Gastrocnemius medialis (tissue), 4 donors: ENCODE results near the gene SLC46A2. TPM values are rescaled to one million over a fixed set of nuclear protein-coding genes. Genes with fewer than 3 reads are reported as not detected.
A peak's percentile ranks its signal among the peaks of the same experiment; 100 is the strongest.

ENCODE experiments used
- ATAC-seq, 2 donors: fragments of 150-250 bp; one replicate each; pipeline ENCODE4 v1.9.1; 2016
- DNase-seq, 2 donors: peaks; one replicate each; pipeline ENCODE4 v3.0.0-alpha.2; 2019
- H3K27ac ChIP-seq, 4 donors: fragments of 200-600 bp; sonication (generic); 1 replicate in 1 of 4; 2 replicates in 3 of 4; pipeline ENCODE4 v1.5.1; 2016 to 2018; ENCODE audit warnings: mild to moderate bottlenecking in 2 of 4, moderate library complexity in 1 of 4
- H3K27me3 ChIP-seq, 3 donors: fragments of 200-600 bp; sonication (generic) in 2 of 3; 1 replicate in 1 of 3; 2 replicates in 2 of 3; pipeline versions ENCODE4 v1.5.1 to v1.6.0; 2016 to 2019; ENCODE audit warnings: mild to moderate bottlenecking in 1 of 3, moderate library complexity in 1 of 3
- H3K36me3 ChIP-seq, 2 donors: fragments of 200-600 bp; sonication (generic) in 1 of 2; one replicate each; pipeline ENCODE4 v1.5.1; 2017 to 2018
- H3K4me1 ChIP-seq, 2 donors: fragments of 200-600 bp; sonication (generic) in 1 of 2; one replicate each; pipeline ENCODE4 v1.5.1; 2016 to 2017; ENCODE audit warnings: mild to moderate bottlenecking in 2 of 2
- H3K4me3 ChIP-seq, 4 donors: fragments of 200-600 bp; sonication (generic) in 3 of 4; 1 replicate in 1 of 4; 2 replicates in 3 of 4; pipeline ENCODE4 v1.5.1; 2016 to 2019; ENCODE audit warnings: mild to moderate bottlenecking in 2 of 4
- H3K9me3 ChIP-seq, 3 donors: fragments of 200-600 bp; sonication (generic) in 2 of 3; 1 replicate in 1 of 3; 2 replicates in 2 of 3; pipeline ENCODE4 v1.5.1; 2016 to 2019
- CTCF ChIP-seq, 5 experiments: fragments of 450-650 bp in 3 of 5; fragments of 200-600 bp in 2 of 5; sonication (generic) in 2 of 5; IDR thresholded peaks in 4 of 5; conservative IDR thresholded peaks in 1 of 5; 1 replicate in 4 of 5; 2 replicates in 1 of 5; pipeline ENCODE4 v1.5.1; 2016 to 2019; ENCODE audit warnings: antibody characterized with exemption in 5 of 5, mild to moderate bottlenecking in 3 of 5, moderate library complexity in 3 of 5
- POLR2A ChIP-seq, 2 donors: fragments of 450-650 bp; IDR thresholded peaks; one replicate each; pipeline ENCODE4 v1.6.1; 2017; ENCODE audit warnings: antibody characterized with exemption in 2 of 2, mild to moderate bottlenecking in 2 of 2, moderate library complexity in 2 of 2
- in situ Hi-C, 4 donors: fragments of 200-750 bp; cut with MboI; loops; one replicate each; pipeline versions ENCODE4 v1.15.0 to v1.8.0; 2017; ENCODE audit warnings: low sequenced_read_pairs in 4 of 4
- intact Hi-C: fragments of 100-400 bp; cut with DNase I; formaldehyde crosslinking; loops from one replicate; pipeline ENCODE4 v1.15.1; 2023; ENCODE audit warnings: low total_unique reads
- total RNA-seq, 4 donors: library from RNA; depleted of rRNA; stranded (reverse); fragments of >200 nt; gene quantifications; one replicate each; pipeline versions ENCODE4 v1.1.0 to v1.2.3, GENCODE V29; 2016

The SLC46A2 gene
- total RNA-seq, 4 donors from 2014 or later, result 0.13 TPM; not detected in 3

DNA sequence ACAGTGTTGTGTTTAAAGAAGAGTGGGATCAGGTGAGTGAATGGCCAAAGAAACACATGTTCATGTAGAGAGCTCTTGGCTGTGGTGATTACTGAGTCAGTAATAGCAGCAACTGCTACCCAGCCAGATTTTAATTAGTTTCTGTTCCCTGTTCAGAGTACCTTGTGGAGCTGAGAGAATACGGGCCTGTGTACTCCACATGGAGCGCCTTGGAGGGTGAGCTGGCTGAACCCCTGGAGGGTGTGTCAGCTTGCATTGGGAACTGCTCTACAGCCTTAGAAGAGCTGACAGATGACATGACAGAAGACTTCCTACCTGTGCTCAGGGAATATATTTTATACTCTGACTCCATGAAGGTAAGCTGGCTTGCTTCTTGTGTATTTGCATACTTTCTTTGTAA is 52.3 kb downstream of the SLC46A2 start:
- Histone ChIP-seq H3K4me3 (no peak overlapping the region), H3K27me3 (no peaks in the 10 kb centered on the region), H3K9me3 (no peaks in the 10 kb centered on the region), H3K36me3 (peaks cover 0 to 9% of the 10 kb centered on the region in 2 donors), H3K27ac (no peak overlapping the region), H3K4me1 (no peaks in the 10 kb centered on the region)
- in situ Hi-C loops (no loop called here), intact Hi-C loops (no loop called here)
- no peak for ATAC-seq
- no peak for DNase-seq
- TF ChIP-seq POLR2A (IDR thresholded peaks at IDR 0.05) (no peak), CTCF (IDR thresholded peaks at IDR 0.05 in 4 of 5, conservative IDR thresholded peaks at IDR 0.05 in 1 of 5) (no peak)

GRCh38 chr9:112836394-112836793 is 54.3 kb downstream of the SLC46A2 start:
- peaks cover 0 to 9% of the 10 kb centered on the region in 2 donors for H3K36me3 ChIP-seq
- in situ Hi-C loops (no loop called here), intact Hi-C loops (no loop called here)
- DNase-seq, result no peak
- no peak for TF ChIP-seq POLR2A (IDR thresholded peaks at IDR 0.05)
- no peak for TF ChIP-seq CTCF (IDR thresholded peaks at IDR 0.05 in 4 of 5, conservative IDR thresholded peaks at IDR 0.05 in 1 of 5)
- no peaks in the 10 kb centered on the region for H3K4me1 ChIP-seq
- ATAC-seq, result no peak
- no peak overlapping the region for H3K4me3 ChIP-seq
- H3K27ac ChIP-seq, result no peak overlapping the region
- no peaks in the 10 kb centered on the region for H3K27me3 ChIP-seq
- no peaks in the 10 kb centered on the region for H3K9me3 ChIP-seq

- in situ Hi-C loops, result no loop called here
- no peaks in the 10 kb centered on the region for H3K9me3 ChIP-seq
- H3K27me3 ChIP-seq, result no peaks in the 10 kb centered on the region
- H3K4me3 ChIP-seq, result no peak overlapping the region
- ATAC-seq, result no peak
- H3K4me1 ChIP-seq, result no peaks in the 10 kb centered on the region
- H3K27ac ChIP-seq, result no peak overlapping the region
- DNase-seq, result no peak
- intact Hi-C loops, result no loop called here
- no peaks in the 10 kb centered on the region for H3K36me3 ChIP-seq
- no peak for TF ChIP-seq CTCF (IDR thresholded peaks at IDR 0.05 in 4 of 5, conservative IDR thresholded peaks at IDR 0.05 in 1 of 5)
- no peak for TF ChIP-seq POLR2A (IDR thresholded peaks at IDR 0.05)
Observed at GRCh38 chr9:112833081-112833480, 57.6 kb downstream of the SLC46A2 start.

DNA sequence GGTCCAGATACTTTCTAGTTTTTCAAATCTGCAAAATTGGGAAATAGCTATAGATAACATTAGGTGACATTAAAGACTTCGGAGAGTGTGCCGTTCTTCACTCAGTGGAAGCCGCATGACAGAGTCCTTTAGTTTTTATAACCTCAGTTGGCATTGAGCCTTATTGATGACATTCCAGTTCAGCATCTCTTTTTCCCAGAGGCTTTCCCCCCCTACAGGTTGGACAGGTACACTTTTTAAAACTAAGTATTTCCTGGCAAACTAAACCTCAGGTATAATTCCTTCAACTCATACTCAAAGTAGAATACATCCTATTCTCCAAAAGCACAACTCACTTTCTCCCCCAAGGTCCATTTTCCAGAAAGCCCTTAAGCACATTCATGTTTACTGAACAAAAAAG is 58.7 kb downstream of the SLC46A2 start:
- Histone ChIP-seq H3K9me3 (no peaks in the 10 kb centered on the region), H3K4me3 (no peak overlapping the region), H3K27me3 (no peaks in the 10 kb centered on the region), H3K36me3 (no peaks in the 10 kb centered on the region), H3K4me1 (no peaks in the 10 kb centered on the region), H3K27ac (no peak overlapping the region)
- DNase-seq (no peak), ATAC-seq (no peak)
- in situ Hi-C loops, result no loop called here
- no peak for TF ChIP-seq POLR2A (IDR thresholded peaks at IDR 0.05)
- no peak for TF ChIP-seq CTCF (IDR thresholded peaks at IDR 0.05 in 4 of 5, conservative IDR thresholded peaks at IDR 0.05 in 1 of 5)
- intact Hi-C loops, result no loop called here

GRCh38 chr9:112831281-112831851 is 59.3 kb downstream of the SLC46A2 start:
- Histone ChIP-seq H3K27ac (no peak overlapping the region), H3K4me3 (no peak overlapping the region), H3K4me1 (no peaks in the 10 kb centered on the region), H3K9me3 (no peaks in the 10 kb centered on the region), H3K27me3 (no peaks in the 10 kb centered on the region), H3K36me3 (no peaks in the 10 kb centered on the region)
- DNase-seq (peak in 1 of 2 donors; percentile 7), ATAC-seq (no peak)
- TF ChIP-seq POLR2A (IDR thresholded peaks at IDR 0.05), result no peak
- TF ChIP-seq CTCF (IDR thresholded peaks at IDR 0.05 in 4 of 5, conservative IDR thresholded peaks at IDR 0.05 in 1 of 5), result no peak
- in situ Hi-C loops (no loop called here), intact Hi-C loops (no loop called here)
